HepG2 (cell line): ENCODE results near the gene IFT52. TPM values are rescaled to one million over a fixed set of nuclear protein-coding genes. Genes with fewer than 3 reads are reported as not detected.

Experiments used
- ATAC-seq: fragments of 200-7000 bp; cut with Tn5 transposase; 3 replicates; pipeline ENCODE4 v1.9.1; 2020; ENCODE audit warnings: mild to moderate bottlenecking, moderate library complexity
- BruUV-seq: library from RNA; stranded (reverse); fragments of 400-500 nt; replicated peaks from 2 replicates; lab custom pipeline; 2021; lab: Mats Ljungman, UMichigan
- CTCF ChIA-PET: fragments of 300-600 bp; formaldehyde crosslinking; extraction: SDS; loops from one replicate; lab custom pipeline; 2021; ENCODE audit warnings: low total read pairs, inconsistent platforms, low intra/inter-chr PET ratio; lab: Yijun Ruan, JAX
- POLR2A ChIA-PET: fragments of 350-600 bp; sonication (Branson Sonifier 250); formaldehyde crosslinking; loops from one replicate; lab custom pipeline; 2020; ENCODE audit warnings: antibody characterized with exemption, inconsistent platforms; lab: Yijun Ruan, JAX
- DNase-seq: peaks from one replicate; pipeline ENCODE4 v3.0.0-alpha.2; 2015; ENCODE audit warnings: low spot score
- FAIRE-seq: peaks from 3 replicates; lab custom pipeline; 2011; peaks lifted over from hg19 to GRCh38; lab: Jason Lieb, UNC
- H2AFZ ChIP-seq: one replicate; pipeline ENCODE4 v1.6.1; 2011; ENCODE audit warnings: low read length, inconsistent platforms
- H3K27ac ChIP-seq: fragments of 300-600 bp; 3 replicates; pipeline ENCODE4 v1.8.0; 2011; ENCODE audit warnings: mixed run types, mild to moderate bottlenecking, mixed read lengths, low read length, inconsistent platforms; ENCODE audit not compliant: insufficient read depth; ENCODE audit errors: extremely low read length
- H3K27me3 ChIP-seq, 2 experiments: fragments of 200-600 bp in 1 of 2; 2 replicates in 1 of 2; 3 replicates in 1 of 2; pipeline versions ENCODE4 v1.6.0 to v1.8.0; 2011; ENCODE audit warnings: low read length in 2 of 2, mild to moderate bottlenecking in 2 of 2, moderate library complexity in 2 of 2, inconsistent platforms in 1 of 2; ENCODE audit not compliant: insufficient read depth in 2 of 2, control insufficient read depth in 1 of 2
- H3K36me3 ChIP-seq, 2 experiments: fragments of 200-600 bp in 1 of 2; replicated peaks in 1 of 2; 2 replicates in 1 of 2; 3 replicates in 1 of 2; pipeline versions ENCODE4 v1.5.1 to v1.8.0; 2011; ENCODE audit warnings: low read length in 2 of 2, inconsistent platforms in 1 of 2; ENCODE audit not compliant: insufficient read depth in 2 of 2, control insufficient read depth in 1 of 2
- H3K4me1 ChIP-seq: 2 replicates; pipeline ENCODE4 v1.5.1; 2012; ENCODE audit warnings: low read length, inconsistent platforms; ENCODE audit not compliant: insufficient read depth
- H3K4me2 ChIP-seq: 2 replicates; pipeline ENCODE4 v1.6.0; 2011; ENCODE audit warnings: low read depth, low read length, inconsistent platforms
- H3K4me3 ChIP-seq, 3 experiments: fragments of 200-600 bp in 1 of 3; sonication (generic), shearing (Covaris generic) in 1 of 3; replicated peaks in 1 of 3; 2 replicates each; pipeline ENCODE4 v1.5.1; 2011 to 2016; ENCODE audit warnings: low read length in 3 of 3, inconsistent platforms in 2 of 3, low read depth in 2 of 3, mild to moderate bottlenecking in 2 of 3, control low read depth in 1 of 3, mixed read lengths in 1 of 3; ENCODE audit not compliant: insufficient read depth in 1 of 3
- H3K79me2 ChIP-seq: one replicate; pipeline ENCODE4 v1.6.1; 2011; ENCODE audit warnings: low read length, inconsistent platforms; ENCODE audit not compliant: insufficient read depth
- H3K9ac ChIP-seq: 2 replicates; pipeline ENCODE4 v1.6.0; 2011; ENCODE audit warnings: mild to moderate bottlenecking, low read depth, low read length, inconsistent platforms; ENCODE audit not compliant: insufficient read depth
- H3K9me3 ChIP-seq: 2 replicates; pipeline ENCODE4 v1.5.1; 2012; ENCODE audit warnings: mild to moderate bottlenecking, low read length
- H4K20me1 ChIP-seq: 2 replicates; pipeline ENCODE4 v1.6.0; 2011; ENCODE audit warnings: inconsistent platforms, mild to moderate bottlenecking, low read length, moderate library complexity; ENCODE audit not compliant: insufficient read depth
- MAFK ChIP-seq, 2 experiments: IDR thresholded peaks in 1 of 2; conservative IDR thresholded peaks in 1 of 2; 2 replicates each; pipeline ENCODE4 v1.6.1; 2011; ENCODE audit warnings: improper control_type of control experiment in 2 of 2, low read length in 2 of 2
- ZNF256 ChIP-seq: sonication (generic); formaldehyde crosslinking; conservative IDR thresholded peaks from 2 replicates; pipeline ENCODE4 v1.4.0; 2020; ENCODE audit warnings: missing genetic modification reagents
- WGBS: methylation state at CpG from one replicate; pipeline ENCODE4 v1.1.6; 2017; ENCODE audit warnings: low lambda C conversion rate; 5-methylcytosine and 5-hydroxymethylcytosine counted together
- in situ Hi-C: cut with HindIII; loops from 2 replicates; pipeline ENCODE4 v1.10.0; 2017; ENCODE audit warnings: low pct_unique_long_range_greater_than_20kb; ENCODE audit not compliant: extremely low pct_ligation_motif_present
- intact Hi-C: fragments of 100-400 bp; cut with micrococcal nuclease; formaldehyde crosslinking; loops from one replicate; pipeline ENCODE4 v1.10.0; 2022; ENCODE audit not compliant: unreplicated experiment
- polyA plus RNA-seq, 8 experiments: library from polyadenylated mRNA; depleted of rRNA in 3 of 8; stranded (reverse) in 7 of 8; unstranded in 1 of 8; fragments of >200 nt; fragmentation: Illumina TruSeq in 4 of 8; extraction: Trizol in 4 of 8; gene quantifications; 2 replicates each; pipeline versions ENCODE4 v1.2.1 to v1.2.3, GENCODE V29; 2011 to 2016; ENCODE audit warnings: low read depth in 4 of 8, missing spikeins in 1 of 8, mixed read lengths in 1 of 8; ENCODE audit not compliant: insufficient read depth in 1 of 8
- total RNA-seq, 5 experiments: library from RNA; depleted of rRNA; stranded (reverse); fragments of >200 nt; fragmentation: Illumina TruSeq; extraction: Trizol; gene quantifications; 2 replicates each; pipeline ENCODE4 v1.2.3, GENCODE V29; 2016; ENCODE audit warnings: low read depth in 1 of 5
- TF ChIP-seq, protein P1 (sequence below): fragments of 450-650 bp; IDR thresholded peaks from 2 replicates; pipeline ENCODE4 v1.6.1; 2016
- TF ChIP-seq, protein P2 (sequence below): sonication (generic); formaldehyde crosslinking; IDR thresholded peaks from 2 replicates; pipeline ENCODE4 v1.8.1; 2022; ENCODE audit warnings: low read depth, mild to moderate bottlenecking, missing genetic modification reagents

IFT52 gene
- total and polyA plus RNA-seq, 2 of the 13 experiments (the other 11 are each of a cell fraction or from before 2014, with no cell fraction given), result 48.0 to 64.0 TPM

DNA sequence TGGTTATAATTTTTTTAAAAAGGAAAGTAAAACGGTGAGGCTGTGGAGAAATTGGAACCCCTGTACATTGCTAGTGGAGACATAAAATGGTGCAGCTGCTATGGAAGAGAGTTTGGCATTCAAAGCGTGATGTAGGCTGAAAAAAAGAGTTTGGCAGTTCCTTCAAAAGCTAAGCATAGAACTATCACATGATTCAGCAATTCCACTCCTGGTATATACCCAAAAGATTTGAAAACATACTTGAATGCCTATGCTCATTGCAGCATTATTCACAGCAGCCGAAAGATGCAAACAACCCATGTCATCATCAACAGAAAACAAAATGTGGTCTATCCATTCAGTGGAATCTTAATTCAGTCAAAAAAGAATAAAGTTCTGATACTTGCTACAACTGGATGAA lies 36.4 kb upstream of the IFT52 start:
- ChIA-PET CTCF (no interaction called here), POLR2A (interaction anchor here (6.2 kb wide), 1 partner anchor 13 kb away, joined by 224 read pairs; no protein-coding TSS in a partner anchor)
- no peak overlapping the region for H3K27ac ChIP-seq
- H3K4me1 ChIP-seq, result peaks cover 70% of the 10 kb centered on the region
- H3K9me3 ChIP-seq, result no peaks in the 10 kb centered on the region
- in situ Hi-C loops (no loop called here), intact Hi-C loops (no loop called here)
- no peak for ATAC-seq
- no peak for DNase-seq
- peaks cover 1 to 4% of the 10 kb centered on the region in 2 experiments; a peak in 1 of 5 replicates for H3K36me3 ChIP-seq
- TF ChIP-seq, protein P1, sequence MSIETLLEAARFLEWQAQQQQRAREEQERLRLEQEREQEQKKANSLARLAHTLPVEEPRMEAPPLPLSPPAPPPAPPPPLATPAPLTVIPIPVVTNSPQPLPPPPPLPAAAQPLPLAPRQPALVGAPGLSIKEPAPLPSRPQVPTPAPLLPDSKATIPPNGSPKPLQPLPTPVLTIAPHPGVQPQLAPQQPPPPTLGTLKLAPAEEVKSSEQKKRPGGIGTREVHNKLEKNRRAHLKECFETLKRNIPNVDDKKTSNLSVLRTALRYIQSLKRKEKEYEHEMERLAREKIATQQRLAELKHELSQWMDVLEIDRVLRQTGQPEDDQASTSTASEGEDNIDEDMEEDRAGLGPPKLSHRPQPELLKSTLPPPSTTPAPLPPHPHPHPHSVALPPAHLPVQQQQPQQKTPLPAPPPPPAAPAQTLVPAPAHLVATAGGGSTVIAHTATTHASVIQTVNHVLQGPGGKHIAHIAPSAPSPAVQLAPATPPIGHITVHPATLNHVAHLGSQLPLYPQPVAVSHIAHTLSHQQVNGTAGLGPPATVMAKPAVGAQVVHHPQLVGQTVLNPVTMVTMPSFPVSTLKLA, result no peak
- TF ChIP-seq, protein P2, sequence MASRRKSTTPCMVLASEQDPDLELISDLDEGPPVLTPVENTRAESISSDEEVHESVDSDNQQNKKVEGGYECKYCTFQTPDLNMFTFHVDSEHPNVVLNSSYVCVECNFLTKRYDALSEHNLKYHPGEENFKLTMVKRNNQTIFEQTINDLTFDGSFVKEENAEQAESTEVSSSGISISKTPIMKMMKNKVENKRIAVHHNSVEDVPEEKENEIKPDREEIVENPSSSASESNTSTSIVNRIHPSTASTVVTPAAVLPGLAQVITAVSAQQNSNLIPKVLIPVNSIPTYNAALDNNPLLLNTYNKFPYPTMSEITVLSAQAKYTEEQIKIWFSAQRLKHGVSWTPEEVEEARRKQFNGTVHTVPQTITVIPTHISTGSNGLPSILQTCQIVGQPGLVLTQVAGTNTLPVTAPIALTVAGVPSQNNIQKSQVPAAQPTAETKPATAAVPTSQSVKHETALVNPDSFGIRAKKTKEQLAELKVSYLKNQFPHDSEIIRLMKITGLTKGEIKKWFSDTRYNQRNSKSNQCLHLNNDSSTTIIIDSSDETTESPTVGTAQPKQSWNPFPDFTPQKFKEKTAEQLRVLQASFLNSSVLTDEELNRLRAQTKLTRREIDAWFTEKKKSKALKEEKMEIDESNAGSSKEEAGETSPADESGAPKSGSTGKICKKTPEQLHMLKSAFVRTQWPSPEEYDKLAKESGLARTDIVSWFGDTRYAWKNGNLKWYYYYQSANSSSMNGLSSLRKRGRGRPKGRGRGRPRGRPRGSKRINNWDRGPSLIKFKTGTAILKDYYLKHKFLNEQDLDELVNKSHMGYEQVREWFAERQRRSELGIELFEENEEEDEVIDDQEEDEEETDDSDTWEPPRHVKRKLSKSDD (CRISPR knock-in tag), result no peak
- no peak for TF ChIP-seq ZNF256
- TF ChIP-seq MAFK (conservative IDR thresholded peaks at IDR 0.05 in 1 of 2, IDR thresholded peaks at IDR 0.05 in 1 of 2; ENCODE audit: low read length in 2 of 2), result peak in 1 of 2 experiments; percentile 19; a peak in 1 of 4 replicates
- H3K4me2 ChIP-seq, result no peak overlapping the region
- H3K4me3 ChIP-seq, result no peak overlapping the region
- no peak for FAIRE-seq
- WGBS, result 96% methylated on average over 3 of the region's 3 CpGs
- H3K9ac ChIP-seq, result no peak overlapping the region
- no TSS peak for BruUV-seq
- no peak overlapping the region for H2AFZ ChIP-seq
- H3K79me2 ChIP-seq, result peaks cover 8% of the 10 kb centered on the region
- H4K20me1 ChIP-seq, result no peaks in the 10 kb centered on the region
- no peaks in the 10 kb centered on the region; a peak in 1 of 5 replicates for H3K27me3 ChIP-seq
